ENCODE measurements around the gene HK2. TPM values are rescaled to one million over a fixed set of nuclear protein-coding genes. Genes with fewer than 3 reads are reported as not detected.

The HK2 gene
- total RNA-seq, 1 experiment from 2014 or later = 43.8 TPM

DNA sequence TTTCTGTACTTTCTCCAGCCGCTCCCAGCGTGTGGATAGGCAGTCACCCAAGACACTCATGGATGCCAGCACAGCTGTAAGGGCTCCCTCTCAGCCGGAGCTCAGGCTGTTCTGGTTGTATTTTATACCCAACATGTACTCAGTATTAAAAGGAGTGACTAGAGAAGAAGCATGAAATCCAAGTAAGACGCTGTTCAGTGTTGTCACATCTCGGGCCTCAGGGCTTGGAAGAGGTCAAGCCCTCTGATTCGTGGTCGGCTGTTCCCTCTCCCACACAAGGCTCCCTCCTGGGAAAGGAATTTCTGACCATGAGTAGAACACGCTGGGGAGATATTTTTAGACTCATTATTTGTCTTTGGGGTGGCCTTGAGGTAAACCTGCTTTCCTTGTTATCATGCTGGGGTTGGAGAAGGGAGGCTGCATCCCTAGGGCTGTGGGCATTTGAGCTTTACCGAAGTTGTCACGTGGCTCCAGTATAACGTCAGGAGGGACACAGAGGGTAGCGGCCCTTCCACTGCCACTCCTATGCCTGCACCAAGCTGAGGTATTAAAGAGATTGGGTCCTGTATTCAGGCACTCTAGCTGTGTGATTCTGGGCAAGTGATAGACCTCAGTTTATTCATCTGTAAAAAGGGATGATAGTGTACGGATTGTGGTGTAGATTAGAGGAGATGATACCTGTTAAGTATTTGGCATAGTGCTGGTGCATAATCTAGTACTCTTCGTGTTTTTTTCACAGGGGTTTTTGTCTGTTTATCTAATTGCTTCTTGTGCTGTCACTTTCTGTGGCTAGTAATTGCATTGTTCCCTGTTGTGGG is 34.1 kb downstream of the HK2 start:
- peaks cover 86% of the 10 kb centered on the region for H3K79me2 ChIP-seq (ENCODE audit: low read length)
- no TSS peak for BruUV-seq (replicated peaks)

DNA sequence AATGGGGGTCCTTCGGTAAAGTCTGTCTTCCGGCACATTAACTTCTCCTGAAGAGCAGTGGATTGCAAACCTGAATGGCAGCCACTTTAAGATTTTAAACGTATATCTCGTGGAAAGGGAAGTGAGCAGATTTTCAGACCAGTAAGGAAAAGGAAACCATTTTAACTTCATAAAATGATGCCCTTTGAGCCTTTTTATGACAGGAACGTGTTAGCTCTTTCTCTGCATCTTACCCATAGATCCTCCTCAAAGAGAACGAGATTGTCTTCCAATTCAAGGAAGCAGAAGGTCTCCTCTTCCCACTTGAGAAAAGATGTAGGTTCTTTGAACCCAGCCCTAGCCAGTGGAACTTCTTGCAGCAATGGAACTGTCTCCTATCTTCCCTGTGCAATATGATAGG is 35.6 kb downstream of the HK2 start:
- Histone ChIP-seq H3K79me2 (ENCODE audit: low read length) (peaks cover 71% of the 10 kb centered on the region), H3K4me2 (ENCODE audit: low read length) (no peak overlapping the region), H3F3A (ENCODE audit: low read length, unreplicated experiment) (no peaks in the 10 kb centered on the region), H3K9ac (ENCODE audit: low read length) (no peak overlapping the region), H3K4me1 (ENCODE audit: insufficient read depth, low read length) (peaks cover 40% of the 10 kb centered on the region), H2AFZ (ENCODE audit: low read length) (no peak overlapping the region), H3K27me3 (ENCODE audit: low read length) (no peaks in the 10 kb centered on the region), H3K27ac (ENCODE audit: low read length) (no peak overlapping the region), H3K9me2 (replicated peaks; ENCODE audit: low read length) (no peaks in the 10 kb centered on the region), H3K36me3 (ENCODE audit: low read depth, low read length) (peaks cover 66% of the 10 kb centered on the region), H3K9me3 (ENCODE audit: low read length) (no peaks in the 10 kb centered on the region), H3K4me3 (ENCODE audit: low read length) (no peak overlapping the region), H4K20me1 (ENCODE audit: low read length) (no peaks in the 10 kb centered on the region)
- no TSS peak for BruUV-seq (replicated peaks)
- CTCF ChIA-PET = no interaction called here
- POLR2A ChIA-PET (ENCODE audit: unreplicated experiment) = no interaction called here
- intact Hi-C loops (cut with micrococcal nuclease) = no loop called here
- no peak for TF ChIP-seq EZH2phosphoT487 (IDR thresholded peaks at IDR 0.05; ENCODE audit: borderline replicate concordance, low read length)
- no peak for TF ChIP-seq EZH2 (IDR thresholded peaks at IDR 0.05; ENCODE audit: low read length, unreplicated experiment)
- no peak for TF ChIP-seq CTCF (conservative IDR thresholded peaks at IDR 0.05; ENCODE audit: low read depth, low read length)
- ATAC-seq = no peak
- no peak for DNase-seq

More for the DNA sequence above, 34.1 kb downstream of the HK2 start:
- Histone ChIP-seq H2AFZ (ENCODE audit: low read length) (no peak overlapping the region), H3K9me3 (ENCODE audit: low read length) (no peaks in the 10 kb centered on the region), H3K27me3 (ENCODE audit: low read length) (no peaks in the 10 kb centered on the region), H3K36me3 (ENCODE audit: low read depth, low read length) (peaks cover 57% of the 10 kb centered on the region), H3K9me2 (replicated peaks; ENCODE audit: low read length) (no peaks in the 10 kb centered on the region), H3K9ac (ENCODE audit: low read length) (no peak overlapping the region; the same call in 1 of the 2 replicates), H4K20me1 (ENCODE audit: low read length) (no peaks in the 10 kb centered on the region), H3K4me3 (ENCODE audit: low read length) (no peak overlapping the region), H3F3A (ENCODE audit: low read length, unreplicated experiment) (no peaks in the 10 kb centered on the region), H3K4me1 (ENCODE audit: insufficient read depth, low read length) (peaks cover 54% of the 10 kb centered on the region), H3K4me2 (ENCODE audit: low read length) (no peak overlapping the region), H3K27ac (ENCODE audit: low read length) (peak overlapping the region; percentile 54)
- TF ChIP-seq EZH2phosphoT487 (IDR thresholded peaks at IDR 0.05; ENCODE audit: borderline replicate concordance, low read length) = no peak
- no peak for TF ChIP-seq CTCF (conservative IDR thresholded peaks at IDR 0.05; ENCODE audit: low read depth, low read length)
- TF ChIP-seq EZH2 (IDR thresholded peaks at IDR 0.05; ENCODE audit: low read length, unreplicated experiment) = no peak
- peak; percentile 19; the same call in 1 of the 2 replicates for ATAC-seq
- intact Hi-C loops (cut with micrococcal nuclease) = no loop called here
- ChIA-PET POLR2A (ENCODE audit: unreplicated experiment) (interaction anchor here (0.6 kb wide), 1 partner anchor 149 kb away, joined by 30 read pairs; no protein-coding TSS in a partner anchor), CTCF (no interaction called here)
- DNase-seq = peak; percentile 60

GRCh38 chr2:74870951-74871350 is 37.0 kb downstream of the HK2 start:
- TF ChIP-seq EZH2 (IDR thresholded peaks at IDR 0.05; ENCODE audit: low read length, unreplicated experiment) (no peak), CTCF (conservative IDR thresholded peaks at IDR 0.05; ENCODE audit: low read depth, low read length) (no peak), EZH2phosphoT487 (IDR thresholded peaks at IDR 0.05; ENCODE audit: borderline replicate concordance, low read length) (no peak)
- peaks cover 57% of the 10 kb centered on the region for H3K79me2 ChIP-seq (ENCODE audit: low read length)
- CTCF ChIA-PET = no interaction called here
- no peaks in the 10 kb centered on the region for H3F3A ChIP-seq (ENCODE audit: low read length, unreplicated experiment)
- no TSS peak for BruUV-seq (replicated peaks)
- no peaks in the 10 kb centered on the region for H4K20me1 ChIP-seq (ENCODE audit: low read length)
- ATAC-seq (no peak), DNase-seq (no peak)
- POLR2A ChIA-PET (ENCODE audit: unreplicated experiment) = no interaction called here
- H3K9me2 ChIP-seq (replicated peaks; ENCODE audit: low read length) = no peaks in the 10 kb centered on the region
- no peaks in the 10 kb centered on the region for H3K27me3 ChIP-seq (ENCODE audit: low read length)
- intact Hi-C loops (cut with micrococcal nuclease) = no loop called here
- no peak overlapping the region for H3K4me3 ChIP-seq (ENCODE audit: low read length)
- H3K4me1 ChIP-seq (ENCODE audit: insufficient read depth, low read length) = peaks cover 25% of the 10 kb centered on the region
- H2AFZ ChIP-seq (ENCODE audit: low read length) = no peak overlapping the region
- no peak overlapping the region for H3K4me2 ChIP-seq (ENCODE audit: low read length)
- H3K36me3 ChIP-seq (ENCODE audit: low read depth, low read length) = peaks cover 71% of the 10 kb centered on the region
- H3K9ac ChIP-seq (ENCODE audit: low read length) = no peak overlapping the region
- H3K27ac ChIP-seq (ENCODE audit: low read length) = no peak overlapping the region
- H3K9me3 ChIP-seq (ENCODE audit: low read length) = no peaks in the 10 kb centered on the region
